ENCODE measurements around the gene TUBGCP3.

Gene TUBGCP3

DNA sequence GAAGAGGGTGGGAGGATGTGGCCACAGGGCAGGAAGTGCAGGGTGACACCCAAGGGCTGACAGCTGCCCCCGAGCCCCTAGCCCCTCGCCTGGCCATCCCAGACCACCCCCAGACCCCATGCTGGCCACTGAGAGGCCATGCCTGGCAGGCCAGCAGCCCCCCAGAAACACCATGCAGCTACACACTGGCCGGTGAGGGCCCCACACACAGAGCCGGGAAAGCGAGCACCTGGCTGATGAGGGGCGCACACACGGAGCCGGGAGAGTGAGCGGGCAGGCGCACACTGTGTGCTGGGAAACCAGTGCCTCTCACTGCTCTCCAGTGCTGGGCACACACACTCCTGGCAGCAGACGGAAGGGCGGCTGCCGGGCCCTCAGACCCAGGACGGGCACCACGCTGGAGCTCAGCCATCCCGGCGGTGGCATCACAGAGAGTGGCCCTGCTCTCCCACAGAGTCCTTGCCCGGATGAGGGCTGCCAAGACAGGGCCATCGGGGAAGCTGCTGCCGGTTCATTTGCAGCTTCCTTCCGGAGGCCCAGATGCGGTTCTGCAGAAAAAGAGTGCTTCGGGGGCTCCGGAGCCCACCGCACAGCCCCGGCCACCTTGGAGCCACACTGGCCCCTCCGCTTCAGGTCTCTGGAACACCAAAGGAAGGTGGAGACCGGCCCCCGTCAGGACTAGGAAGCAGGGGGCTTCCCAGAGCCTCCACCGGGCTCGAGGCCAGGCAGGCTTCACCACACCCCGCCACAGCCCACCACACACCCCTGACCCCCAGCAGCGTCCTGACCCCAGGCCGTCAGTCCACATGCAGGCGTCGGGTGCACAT lies 135.4 kb downstream of the TUBGCP3 start:
- no peak for DNase-seq (ENCODE audit: low spot score)

GRCh38 chr13:112451512-112452379 lies 136.2 kb downstream of the TUBGCP3 start:
- no peak for DNase-seq (ENCODE audit: low spot score)

DNA sequence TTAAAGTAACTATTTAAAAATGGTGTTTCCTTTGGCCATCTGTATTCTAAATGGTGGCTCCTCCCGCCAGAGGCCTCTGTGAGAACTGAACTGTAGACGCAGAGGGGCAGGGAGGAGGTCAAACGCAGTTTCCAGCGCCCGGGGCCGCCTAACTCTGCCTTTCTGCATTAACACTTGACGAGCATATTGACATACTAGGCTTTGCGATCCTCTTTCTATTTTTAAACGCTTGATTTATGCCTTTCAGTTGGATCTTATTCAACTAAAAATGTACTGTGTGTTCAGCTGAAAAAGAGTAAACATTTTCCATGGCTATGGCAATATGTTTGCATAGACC lies 137.1 kb downstream of the TUBGCP3 start:
- DNase-seq (ENCODE audit: low spot score) = no peak

DNA sequence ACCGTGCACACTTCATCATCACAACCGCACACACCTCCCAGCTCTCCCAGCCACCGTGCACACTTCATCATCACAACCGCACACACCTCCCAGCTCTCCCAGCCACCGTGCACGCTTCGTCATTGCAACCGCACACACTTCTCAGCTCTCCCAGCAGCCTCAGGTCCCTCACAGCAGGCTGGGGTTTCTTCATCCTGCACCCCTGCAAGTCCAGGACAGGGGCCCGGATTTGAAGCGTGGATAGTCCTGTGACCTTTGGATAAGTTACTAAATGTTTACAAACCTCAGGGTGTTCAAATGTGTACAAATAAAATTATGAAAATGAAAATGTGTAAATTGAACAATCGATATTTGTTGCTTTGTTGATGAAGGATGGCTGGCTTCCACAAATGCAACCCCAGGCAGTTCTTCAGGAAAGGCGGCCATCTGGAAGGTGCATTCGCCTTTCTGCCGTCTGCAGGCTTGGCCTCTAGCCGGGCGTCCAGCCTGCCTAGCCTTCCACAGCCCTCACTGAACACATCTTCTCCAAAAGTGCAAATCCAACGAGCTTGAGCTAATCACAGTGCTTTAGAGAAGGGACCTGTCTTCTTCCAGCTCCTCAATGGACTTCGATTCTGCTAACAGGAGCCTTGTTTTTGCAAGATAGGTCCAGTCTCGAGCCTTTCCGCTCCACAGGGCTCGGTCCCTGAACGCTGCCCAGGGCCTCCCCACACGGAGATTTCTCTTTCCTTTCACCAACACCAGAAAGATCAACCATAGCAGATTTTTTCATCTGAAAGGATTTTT lies 137.6 kb downstream of the TUBGCP3 start:
- no peak for DNase-seq (ENCODE audit: low spot score)

GRCh38 chr13:112449545-112449930 lies 138.4 kb downstream of the TUBGCP3 start:
- no peak for DNase-seq (ENCODE audit: low spot score)

GRCh38 chr13:112448621-112449544 lies 139.1 kb downstream of the TUBGCP3 start:
- no peak for DNase-seq (ENCODE audit: low spot score)

GRCh38 chr13:112447761-112448603 lies 140.0 kb downstream of the TUBGCP3 start:
- DNase-seq (ENCODE audit: low spot score) = no peak

DNA sequence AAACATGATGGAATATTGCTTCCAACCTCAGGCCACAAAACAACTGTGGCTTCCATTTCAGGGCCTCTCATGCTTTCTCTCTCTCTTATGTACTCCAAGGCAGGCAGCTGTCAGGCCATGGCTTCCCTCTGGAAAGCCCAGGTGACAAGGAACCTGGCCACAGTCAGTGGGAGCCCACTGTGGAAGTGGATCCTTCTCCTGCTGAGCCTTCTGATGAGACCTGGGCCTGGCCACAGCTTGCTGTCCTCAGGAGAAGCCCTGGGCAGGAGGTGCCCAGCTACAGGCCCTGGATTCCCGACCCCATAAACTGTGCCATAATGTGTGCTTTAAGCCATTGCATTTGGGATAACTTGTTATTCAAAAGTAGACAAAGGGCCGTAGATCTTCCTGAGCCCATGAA lies 140.6 kb downstream of the TUBGCP3 start:
- DNase-seq (ENCODE audit: low spot score) = no peak

- DNase-seq (ENCODE audit: low spot score) = no peak
Observed at GRCh38 chr13:112446867-112447266, 141.1 kb downstream of the TUBGCP3 start.

- no peak for DNase-seq (ENCODE audit: low spot score)
Observed at GRCh38 chr13:112446347-112446861, 141.5 kb downstream of the TUBGCP3 start.

- DNase-seq (ENCODE audit: low spot score) = no peak
Observed at GRCh38 chr13:112445411-112446271, 142.3 kb downstream of the TUBGCP3 start.

DNA sequence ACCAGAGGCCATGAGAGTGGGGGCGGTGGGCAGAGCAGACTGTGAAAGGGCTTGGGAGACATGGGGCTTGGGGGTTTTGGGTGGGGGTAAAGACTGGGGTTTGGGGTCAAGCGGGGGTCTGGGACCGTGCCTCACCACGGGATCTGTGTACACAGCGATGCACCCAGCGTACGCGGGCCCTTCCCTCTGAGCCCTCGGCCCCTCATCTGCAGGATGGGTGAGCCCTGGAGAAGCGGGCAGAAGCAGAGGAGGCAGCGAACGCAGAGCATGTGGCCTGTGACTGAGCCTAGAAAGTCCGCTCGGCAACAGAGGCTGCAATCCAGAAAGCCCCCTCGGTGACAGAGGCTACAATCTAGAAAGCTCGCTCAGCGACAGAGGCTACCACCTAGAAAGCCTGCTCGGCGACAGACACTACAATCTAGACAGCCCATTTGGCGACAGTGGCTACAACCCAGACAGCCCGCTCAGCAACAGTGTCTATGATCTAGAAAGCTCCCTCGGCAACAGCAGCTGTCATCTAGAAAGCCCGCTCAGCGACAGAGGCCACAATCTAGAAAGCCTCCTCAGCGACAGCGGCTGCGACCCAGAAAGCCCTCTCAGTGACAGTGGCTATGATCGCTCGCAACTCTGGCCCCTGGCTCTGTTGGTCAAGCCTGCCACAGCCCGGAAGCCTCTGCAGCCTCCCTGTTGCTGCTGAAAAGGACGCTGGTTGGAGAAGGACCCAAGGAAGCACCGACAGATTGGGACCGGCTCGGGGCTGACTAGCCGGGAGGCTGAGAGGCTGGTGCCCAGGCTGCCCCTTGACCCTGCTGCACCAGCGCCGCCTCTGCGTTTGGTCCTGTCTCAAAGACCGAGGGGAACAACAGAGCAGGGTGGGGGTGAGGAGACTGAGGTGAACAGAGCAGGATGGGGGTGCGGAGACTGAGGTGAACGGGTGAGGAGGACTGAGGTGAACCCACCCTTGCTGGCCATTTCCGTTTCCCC lies 143.2 kb downstream of the TUBGCP3 start:
- no peak for DNase-seq (ENCODE audit: low spot score)

- DNase-seq (ENCODE audit: low spot score) = peak; percentile 39
Observed at GRCh38 chr13:112443995-112444311, 144.0 kb downstream of the TUBGCP3 start.

DNA sequence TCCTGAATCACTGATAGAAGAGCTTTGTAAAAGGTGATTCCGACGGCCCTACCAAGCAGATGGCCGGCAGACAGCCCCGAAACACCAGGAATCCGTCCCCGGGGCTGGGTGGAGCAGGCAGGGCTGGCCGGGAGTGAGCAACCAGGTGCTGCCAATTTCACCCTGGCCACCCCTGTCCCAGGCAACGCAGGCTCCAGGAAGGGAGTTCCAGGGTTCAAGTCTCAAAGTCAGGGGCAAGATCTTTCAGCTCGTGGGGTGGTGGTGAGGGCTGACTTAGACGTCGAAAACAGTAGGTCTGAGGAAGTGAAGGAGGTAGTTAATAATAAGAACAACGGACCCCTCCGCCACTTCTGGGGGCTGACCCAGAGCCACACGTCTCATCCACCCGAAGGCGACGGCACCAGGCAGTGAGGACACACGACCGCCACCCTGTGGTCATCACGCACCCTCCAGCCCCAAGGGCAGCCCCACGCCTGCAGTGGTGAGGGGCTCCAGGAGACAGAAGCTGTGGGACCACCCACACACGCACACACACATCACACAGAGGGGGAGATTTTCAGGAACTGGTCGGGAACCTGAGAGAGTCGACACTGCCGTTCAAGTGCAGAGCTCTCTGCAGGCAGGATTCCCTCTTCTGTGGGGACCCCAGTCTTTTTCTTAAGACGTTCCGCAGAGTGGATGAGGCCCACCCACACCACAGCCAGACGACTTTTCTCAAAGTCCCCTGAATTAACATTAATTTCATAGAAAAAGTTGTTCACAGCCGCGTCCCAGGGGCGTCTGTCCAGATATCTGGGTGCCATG lies 144.6 kb downstream of the TUBGCP3 start:
- no peak for DNase-seq (ENCODE audit: low spot score)

- DNase-seq (ENCODE audit: low spot score) = no peak
Observed at GRCh38 chr13:112442483-112443090, 145.4 kb downstream of the TUBGCP3 start.

DNA sequence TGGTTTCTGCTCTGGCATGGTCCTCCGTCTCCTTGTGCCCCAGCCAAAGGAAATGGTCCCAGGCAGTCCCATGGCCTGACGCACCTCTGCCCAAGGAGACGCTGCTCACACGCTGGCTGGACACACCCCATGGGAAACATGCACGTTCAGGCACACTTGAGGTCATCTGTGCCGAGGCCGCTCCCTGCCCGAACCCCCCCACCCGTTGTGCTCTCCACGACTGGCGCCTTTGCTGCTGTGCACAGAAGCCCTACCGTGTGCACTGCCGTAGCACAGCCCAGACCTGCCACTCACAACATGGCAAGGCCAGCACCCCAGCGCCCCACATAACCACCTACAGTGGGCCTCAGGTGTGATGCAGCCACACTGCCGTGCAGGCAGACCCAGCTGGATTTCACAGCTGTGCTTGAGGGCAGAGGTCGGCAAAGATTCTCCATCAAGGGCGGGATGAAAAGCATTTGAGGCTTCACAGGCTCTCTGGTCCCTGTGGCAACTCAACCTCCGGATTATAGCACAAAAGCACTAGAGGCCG lies 146.1 kb downstream of the TUBGCP3 start:
- DNase-seq (ENCODE audit: low spot score) = no peak

- no peak for DNase-seq (ENCODE audit: low spot score)
Observed at GRCh38 chr13:112441226-112441625, 146.7 kb downstream of the TUBGCP3 start.

Data from globus pallidus (tissue), 1 donor.